ENCODE results near the gene TBX15.

TBX15 gene

GRCh38 chr1:118911571-118911970, 76.6 kb downstream of the TBX15 start:
- ChIA-PET CTCF (no interaction called here), POLR2A (no interaction called here)
- no peak for DNase-seq (ENCODE audit: extremely low spot score)
- TF ChIP-seq HDGF (IDR thresholded peaks at IDR 0.05; ENCODE audit: borderline replicate concordance) = no peak
- no peak for TF ChIP-seq ARNT (IDR thresholded peaks at IDR 0.05)
- TF ChIP-seq SUZ12 (IDR thresholded peaks at IDR 0.05) = no peak
- no peak for TF ChIP-seq ELF4 (IDR thresholded peaks at IDR 0.05)
- no peak for TF ChIP-seq TARDBP (IDR thresholded peaks at IDR 0.05)
- no peak for TF ChIP-seq FOXM1 (IDR thresholded peaks at IDR 0.05; ENCODE audit: borderline replicate concordance)
- no peak for TF ChIP-seq FOXA1 (IDR thresholded peaks at IDR 0.05)
- no peak for TF ChIP-seq ZNF384 (IDR thresholded peaks at IDR 0.05)

GRCh38 chr1:118907466-118907865, 80.7 kb downstream of the TBX15 start:
- POLR2A ChIA-PET = no interaction called here
- CTCF ChIA-PET = no interaction called here

GRCh38 chr1:118905671-118906070, 82.5 kb downstream of the TBX15 start:
- CTCF ChIA-PET = no interaction called here
- POLR2A ChIA-PET = no interaction called here
- no peak for TF ChIP-seq FOXA1 (IDR thresholded peaks at IDR 0.05)
- TF ChIP-seq ARNT (IDR thresholded peaks at IDR 0.05) = no peak
- no peak for TF ChIP-seq NFRKB (IDR thresholded peaks at IDR 0.05)
- no peak for TF ChIP-seq FOXM1 (IDR thresholded peaks at IDR 0.05; ENCODE audit: borderline replicate concordance)
- TF ChIP-seq LEF1 (IDR thresholded peaks at IDR 0.05; ENCODE audit: borderline replicate concordance) = no peak
- TF ChIP-seq ZNF384 (IDR thresholded peaks at IDR 0.05) = no peak
- no peak for DNase-seq (ENCODE audit: extremely low spot score)

More at GRCh38 chr1:118907466-118907865, 80.7 kb downstream of the TBX15 start:
- no peak for TF ChIP-seq HDGF (IDR thresholded peaks at IDR 0.05; ENCODE audit: borderline replicate concordance)
- TF ChIP-seq PKNOX1 (IDR thresholded peaks at IDR 0.05) = no peak
- TF ChIP-seq SUZ12 (IDR thresholded peaks at IDR 0.05) = no peak
- no peak for TF ChIP-seq CTBP1 (IDR thresholded peaks at IDR 0.05; ENCODE audit: borderline replicate concordance)
- TF ChIP-seq FOXK2 (IDR thresholded peaks at IDR 0.05) = no peak
- TF ChIP-seq BHLHE40 (IDR thresholded peaks at IDR 0.05; ENCODE audit: borderline replicate concordance) = no peak
- no peak for TF ChIP-seq ARNT (IDR thresholded peaks at IDR 0.05)
- DNase-seq (ENCODE audit: extremely low spot score) = no peak

GRCh38 chr1:118905196-118905595, 82.9 kb downstream of the TBX15 start:
- CTCF ChIA-PET = no interaction called here
- POLR2A ChIA-PET = no interaction called here
- TF ChIP-seq L3MBTL2 (conservative IDR thresholded peaks at IDR 0.05) (no peak), SUZ12 (IDR thresholded peaks at IDR 0.05) (no peak), ZNF384 (IDR thresholded peaks at IDR 0.05) (no peak), FOXK2 (IDR thresholded peaks at IDR 0.05) (no peak), NFRKB (IDR thresholded peaks at IDR 0.05) (no peak), FOXA1 (IDR thresholded peaks at IDR 0.05) (no peak), SP1 (IDR thresholded peaks at IDR 0.05) (no peak), LEF1 (IDR thresholded peaks at IDR 0.05; ENCODE audit: borderline replicate concordance) (no peak), HDGF (IDR thresholded peaks at IDR 0.05; ENCODE audit: borderline replicate concordance) (no peak), BHLHE40 (IDR thresholded peaks at IDR 0.05; ENCODE audit: borderline replicate concordance) (no peak), ARNT (IDR thresholded peaks at IDR 0.05) (no peak), PKNOX1 (IDR thresholded peaks at IDR 0.05) (no peak), FOXM1 (IDR thresholded peaks at IDR 0.05; ENCODE audit: borderline replicate concordance) (no peak)
- no peak for DNase-seq (ENCODE audit: extremely low spot score)

GRCh38 chr1:118902711-118903191, 85.4 kb downstream of the TBX15 start:
- TF ChIP-seq TARDBP (IDR thresholded peaks at IDR 0.05) (no peak), NFRKB (IDR thresholded peaks at IDR 0.05) (no peak), FOXK2 (IDR thresholded peaks at IDR 0.05) (no peak), SUZ12 (IDR thresholded peaks at IDR 0.05) (no peak), LEF1 (IDR thresholded peaks at IDR 0.05; ENCODE audit: borderline replicate concordance) (no peak), SP1 (IDR thresholded peaks at IDR 0.05) (no peak), ZNF384 (IDR thresholded peaks at IDR 0.05) (no peak), FOXA1 (IDR thresholded peaks at IDR 0.05) (no peak), CTBP1 (IDR thresholded peaks at IDR 0.05; ENCODE audit: borderline replicate concordance) (no peak), L3MBTL2 (conservative IDR thresholded peaks at IDR 0.05) (no peak), ELF4 (IDR thresholded peaks at IDR 0.05) (no peak), HDGF (IDR thresholded peaks at IDR 0.05; ENCODE audit: borderline replicate concordance) (no peak), BHLHE40 (IDR thresholded peaks at IDR 0.05; ENCODE audit: borderline replicate concordance) (no peak), FOXM1 (IDR thresholded peaks at IDR 0.05; ENCODE audit: borderline replicate concordance) (no peak), PKNOX1 (IDR thresholded peaks at IDR 0.05) (no peak), ARNT (IDR thresholded peaks at IDR 0.05) (no peak)
- ChIA-PET CTCF (no interaction called here), POLR2A (no interaction called here)
- no peak for DNase-seq (ENCODE audit: extremely low spot score)

- CTCF ChIA-PET = no interaction called here
- DNase-seq (ENCODE audit: extremely low spot score) = no peak
- POLR2A ChIA-PET = no interaction called here
- TF ChIP-seq ZNF384 (IDR thresholded peaks at IDR 0.05) = no peak
- TF ChIP-seq L3MBTL2 (conservative IDR thresholded peaks at IDR 0.05) = no peak
- no peak for TF ChIP-seq HDGF (IDR thresholded peaks at IDR 0.05; ENCODE audit: borderline replicate concordance)
- no peak for TF ChIP-seq CTBP1 (IDR thresholded peaks at IDR 0.05; ENCODE audit: borderline replicate concordance)
- no peak for TF ChIP-seq ARNT (IDR thresholded peaks at IDR 0.05)
- TF ChIP-seq ELF4 (IDR thresholded peaks at IDR 0.05) = no peak
- TF ChIP-seq SUZ12 (IDR thresholded peaks at IDR 0.05) = no peak
- no peak for TF ChIP-seq BHLHE40 (IDR thresholded peaks at IDR 0.05; ENCODE audit: borderline replicate concordance)
- TF ChIP-seq FOXM1 (IDR thresholded peaks at IDR 0.05; ENCODE audit: borderline replicate concordance) = no peak
- TF ChIP-seq TARDBP (IDR thresholded peaks at IDR 0.05) = no peak
- TF ChIP-seq NFRKB (IDR thresholded peaks at IDR 0.05) = no peak
- TF ChIP-seq LEF1 (IDR thresholded peaks at IDR 0.05; ENCODE audit: borderline replicate concordance) = no peak
- no peak for TF ChIP-seq SP1 (IDR thresholded peaks at IDR 0.05)
- TF ChIP-seq PKNOX1 (IDR thresholded peaks at IDR 0.05) = no peak
- no peak for TF ChIP-seq FOXK2 (IDR thresholded peaks at IDR 0.05)
- no peak for TF ChIP-seq FOXA1 (IDR thresholded peaks at IDR 0.05)
Observed at GRCh38 chr1:118902299-118902698, 85.8 kb downstream of the TBX15 start.
